T-helper 2 cell treated with Interferon-gamma antibody and Interleukin-4, amounts not matched to agents 5 μg/mL and 100 μg/mL, for 36 hours (primary cell): Measurements from ENCODE around the gene COPS3.

Experiments
- DNase-seq: peaks from one replicate; pipeline ENCODE4 v3.0.0; 2021; ENCODE audit warnings: low spot score
- H3K27ac Mint-ChIP-seq: one replicate; pipeline ENCODE4 v1.8.0; 2021; ENCODE audit warnings: mild to moderate bottlenecking, mixed read lengths
- H3K27me3 Mint-ChIP-seq: one replicate; pipeline ENCODE4 v1.8.0; 2021; ENCODE audit warnings: low read depth, mixed read lengths
- H3K36me3 Mint-ChIP-seq: one replicate; pipeline ENCODE4 v1.8.0; 2021; ENCODE audit warnings: low read depth, mixed read lengths
- H3K4me1 Mint-ChIP-seq: one replicate; pipeline ENCODE4 v1.8.0; 2021; ENCODE audit warnings: low read depth, mixed read lengths
- H3K4me3 Mint-ChIP-seq: one replicate; pipeline ENCODE4 v1.8.0; 2022; ENCODE audit warnings: mild to moderate bottlenecking, moderate library complexity, mixed read lengths
- H3K9me3 Mint-ChIP-seq: one replicate; pipeline ENCODE4 v1.8.0; 2021; ENCODE audit warnings: mixed read lengths

COPS3 gene

DNA sequence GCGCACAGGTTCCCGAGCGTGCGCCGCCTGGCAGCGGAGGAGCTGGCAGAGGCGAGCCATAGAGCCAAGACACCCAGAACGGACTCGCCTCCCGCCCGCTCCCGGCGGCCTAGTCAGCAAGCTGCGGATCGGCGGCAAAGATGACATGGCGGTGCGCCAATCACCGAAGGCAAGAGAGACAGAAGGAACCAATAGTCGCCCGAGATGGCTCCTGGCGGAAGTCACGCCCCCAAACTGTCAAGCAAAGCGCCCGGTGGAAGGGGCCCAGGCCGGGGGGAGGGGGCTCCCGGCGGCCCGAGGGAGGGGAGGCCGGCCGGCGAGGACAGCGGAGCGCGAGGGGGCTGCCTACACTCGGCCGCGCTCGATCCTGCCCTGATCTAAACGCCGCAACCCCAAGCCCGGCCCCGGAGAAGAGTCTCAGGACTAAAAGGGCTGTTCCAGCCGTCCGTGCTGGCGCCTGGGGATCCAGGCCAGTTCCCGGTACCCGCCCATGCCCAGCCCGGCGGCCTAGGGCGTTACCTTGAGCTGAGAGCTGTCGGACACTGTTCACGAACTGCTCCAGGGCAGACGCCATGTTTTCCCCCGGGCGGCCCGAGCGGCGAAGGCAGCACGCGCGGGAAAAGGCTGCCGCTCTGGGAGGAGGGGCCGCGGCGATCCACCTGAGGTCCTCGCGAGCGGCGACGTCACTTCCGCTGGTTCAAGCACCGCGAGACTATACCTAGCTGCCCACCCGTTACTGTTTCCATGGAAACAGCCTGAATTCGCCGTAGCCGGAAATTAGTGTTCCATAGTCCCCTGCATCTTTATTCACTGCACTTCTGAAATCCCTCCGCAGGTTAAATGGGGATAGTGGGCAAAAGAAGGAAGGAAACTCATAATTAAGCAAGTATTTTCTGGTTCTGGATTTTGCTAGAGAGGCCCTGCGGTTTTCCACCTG is at the start of gene COPS3:
TSS of gene COPS3 (minus strand) at position 634 of the 937 bp plus-strand sequence. CDS start at position 574, 60 bp downstream.
- H3K4me1 Mint-ChIP-seq = peaks cover 32% of the 10 kb centered on the region
- H3K4me3 Mint-ChIP-seq = peak within 1 kb of the TSS; percentile 94
- peak within 1 kb of the TSS; percentile 93 for H3K27ac Mint-ChIP-seq
- no peaks in the 10 kb centered on the region for H3K27me3 Mint-ChIP-seq
- peaks cover 17% of the 10 kb centered on the region for H3K36me3 Mint-ChIP-seq
- H3K9me3 Mint-ChIP-seq = no peaks in the 10 kb centered on the region
- DNase-seq = peak; percentile 96

DNA sequence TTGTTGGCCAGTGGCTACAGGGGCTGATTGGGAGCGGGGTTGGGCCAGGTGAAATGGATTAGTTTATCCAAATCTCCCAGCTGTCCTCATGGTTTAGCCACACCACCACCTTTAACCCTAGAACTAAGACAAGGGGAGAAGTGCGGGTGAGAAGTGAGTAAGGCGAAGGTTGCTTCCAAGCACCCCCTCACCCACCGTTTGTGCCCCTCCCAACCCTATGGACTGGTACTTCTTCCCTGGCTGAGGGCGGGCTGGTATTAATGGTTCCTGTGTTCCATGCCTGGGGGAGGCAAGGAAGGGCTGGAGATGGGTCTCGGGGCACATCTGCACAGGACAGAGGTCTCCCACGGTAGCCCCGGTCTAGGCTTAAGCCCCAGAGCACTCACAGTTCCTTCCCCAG is 47.2 kb upstream of the COPS3 start:
- H3K9me3 Mint-ChIP-seq = no peaks in the 10 kb centered on the region
- no peaks in the 10 kb centered on the region for H3K36me3 Mint-ChIP-seq
- no peaks in the 10 kb centered on the region for H3K27me3 Mint-ChIP-seq
- no peak overlapping the region for H3K27ac Mint-ChIP-seq
- H3K4me1 Mint-ChIP-seq = no peaks in the 10 kb centered on the region
- no peak for DNase-seq
- no peak overlapping the region for H3K4me3 Mint-ChIP-seq

DNA sequence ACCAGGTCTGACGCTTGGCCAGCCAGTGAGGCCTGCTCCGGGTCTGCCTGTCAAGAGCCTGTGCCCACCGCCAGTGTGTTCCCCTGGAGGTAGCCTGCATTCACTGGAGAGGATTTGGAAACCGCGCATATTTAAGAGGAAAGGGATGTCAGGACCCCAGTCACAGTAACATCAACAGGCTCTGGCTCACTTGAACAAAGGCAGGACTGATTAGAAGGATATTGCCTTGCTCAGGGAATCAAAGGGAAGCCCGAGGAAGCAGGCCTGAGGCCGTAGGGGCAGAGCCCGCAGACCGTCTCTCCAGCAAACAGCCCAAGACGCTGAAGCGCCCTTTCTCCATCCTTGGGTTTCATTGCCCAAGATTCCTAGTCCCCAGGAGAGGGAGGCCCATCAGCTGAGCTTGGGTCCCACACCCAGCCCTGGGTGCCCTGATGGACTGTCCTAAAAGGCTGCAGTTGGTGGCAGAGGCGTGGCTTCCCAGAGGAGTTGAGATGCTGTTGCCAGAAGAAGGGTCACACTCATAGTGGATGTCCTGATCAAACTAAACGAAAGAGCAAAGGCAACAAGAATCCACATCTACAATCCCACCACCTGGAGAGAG is 45.3 kb upstream of the COPS3 start:
- H3K4me3 Mint-ChIP-seq = no peak overlapping the region
- no peaks in the 10 kb centered on the region for H3K36me3 Mint-ChIP-seq
- H3K27me3 Mint-ChIP-seq = no peaks in the 10 kb centered on the region
- H3K4me1 Mint-ChIP-seq = no peaks in the 10 kb centered on the region
- H3K9me3 Mint-ChIP-seq = no peaks in the 10 kb centered on the region
- no peak overlapping the region for H3K27ac Mint-ChIP-seq
- no peak for DNase-seq

- Mint-ChIP-seq H3K36me3 (no peaks in the 10 kb centered on the region), H3K27ac (no peak overlapping the region), H3K4me3 (no peak overlapping the region), H3K9me3 (no peaks in the 10 kb centered on the region), H3K4me1 (no peaks in the 10 kb centered on the region), H3K27me3 (no peaks in the 10 kb centered on the region)
- DNase-seq = no peak
Measured at GRCh38 chr17:17325816-17326215, 44.8 kb upstream of the COPS3 start.

DNA sequence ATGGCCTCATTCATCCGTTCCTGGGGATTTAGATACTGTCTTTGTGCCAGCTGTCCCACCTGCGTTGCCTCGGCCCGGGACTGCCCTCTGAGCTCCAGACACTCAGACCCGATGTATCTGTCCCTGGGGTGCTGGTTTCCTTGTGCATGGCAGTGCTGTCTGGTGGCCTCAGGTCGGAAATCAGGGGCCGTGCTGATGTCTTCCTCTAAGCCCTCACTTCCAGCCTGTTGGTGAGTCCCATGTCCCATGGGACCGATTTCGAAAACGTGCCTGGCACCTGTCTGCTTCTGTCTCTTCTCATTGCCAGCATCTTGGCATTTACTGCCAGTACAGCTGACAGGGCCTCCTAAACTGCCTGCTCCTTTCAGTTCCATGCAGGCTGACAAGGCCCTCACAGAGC is 44.2 kb upstream of the COPS3 start:
- Mint-ChIP-seq H3K27me3 (no peaks in the 10 kb centered on the region), H3K9me3 (no peaks in the 10 kb centered on the region), H3K4me1 (no peaks in the 10 kb centered on the region), H3K27ac (no peak overlapping the region), H3K4me3 (no peak overlapping the region), H3K36me3 (no peaks in the 10 kb centered on the region)
- DNase-seq = no peak

DNA sequence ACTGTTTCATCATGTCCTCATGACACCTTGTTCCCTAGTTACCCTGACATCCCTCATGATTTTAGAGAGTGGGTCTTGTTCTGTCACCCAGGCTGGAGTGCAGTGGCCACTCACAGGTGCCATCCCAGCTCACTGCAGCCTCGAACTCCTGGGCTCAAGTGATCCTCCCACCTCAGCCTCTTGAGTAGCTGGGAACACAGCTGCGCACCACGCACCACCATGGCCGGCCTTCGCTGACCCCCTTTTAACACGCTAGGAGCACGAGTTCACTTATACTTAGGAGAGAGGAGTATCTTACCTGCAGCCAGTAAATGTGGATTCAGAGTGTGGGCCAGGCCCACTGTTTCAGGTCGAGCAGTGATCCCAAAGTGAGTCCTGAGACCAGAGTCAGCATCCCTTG is 43.6 kb upstream of the COPS3 start:
- Mint-ChIP-seq H3K27me3 (no peaks in the 10 kb centered on the region), H3K27ac (no peak overlapping the region), H3K36me3 (no peaks in the 10 kb centered on the region), H3K4me3 (no peak overlapping the region), H3K4me1 (no peaks in the 10 kb centered on the region), H3K9me3 (no peaks in the 10 kb centered on the region)
- no peak for DNase-seq

DNA sequence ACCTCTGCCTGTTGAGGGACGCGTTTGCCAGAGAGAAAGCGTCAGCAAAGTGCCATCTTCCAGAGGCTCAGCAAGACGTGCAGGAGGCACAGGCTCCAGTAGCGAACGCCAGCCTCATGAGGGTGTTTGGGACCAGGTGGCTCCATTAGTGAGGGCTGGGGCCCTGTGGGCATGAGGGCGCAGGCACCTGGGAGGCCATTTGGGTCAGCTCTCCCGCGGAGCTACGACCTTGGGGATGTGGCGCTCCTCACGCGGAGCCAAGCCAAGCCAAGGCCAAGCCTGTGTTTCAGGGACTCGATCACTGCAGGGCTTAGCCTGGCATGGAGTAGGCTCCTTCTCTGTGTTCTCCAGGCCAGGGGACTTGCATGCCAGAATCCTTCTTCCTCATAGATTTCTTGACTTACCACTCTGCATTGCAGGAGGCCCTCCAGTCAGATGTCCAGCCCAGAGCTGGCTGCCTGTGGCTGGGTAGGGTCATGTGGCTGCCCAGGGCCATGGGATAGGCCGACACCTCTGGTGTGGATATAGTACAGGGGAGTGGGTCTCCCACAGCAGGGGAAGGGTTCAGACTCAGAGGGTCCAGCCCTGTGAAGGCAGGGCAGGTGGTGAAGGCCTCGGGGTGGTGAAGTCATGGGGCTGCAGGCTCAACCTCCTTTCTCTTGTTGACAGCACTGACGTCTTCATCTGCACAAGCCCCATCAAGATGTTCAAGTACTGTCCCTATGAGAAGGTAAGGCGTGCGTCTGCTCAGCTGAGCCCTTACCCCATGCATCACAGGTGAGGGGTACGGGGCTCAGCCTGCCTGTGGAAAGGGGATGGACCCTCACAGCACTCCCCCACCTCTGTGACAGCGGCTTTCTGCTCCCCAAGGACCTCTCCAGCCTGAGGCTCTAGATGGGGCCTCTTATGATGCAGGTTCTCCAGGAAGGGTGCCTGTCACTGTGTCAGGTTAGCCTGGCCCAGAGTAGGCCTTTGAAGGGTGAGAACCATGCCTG is 41.8 kb upstream of the COPS3 start:
- H3K4me3 Mint-ChIP-seq = no peak overlapping the region
- DNase-seq = no peak
- no peaks in the 10 kb centered on the region for H3K9me3 Mint-ChIP-seq
- H3K27me3 Mint-ChIP-seq = no peaks in the 10 kb centered on the region
- H3K36me3 Mint-ChIP-seq = no peaks in the 10 kb centered on the region
- H3K4me1 Mint-ChIP-seq = no peaks in the 10 kb centered on the region
- no peak overlapping the region for H3K27ac Mint-ChIP-seq

GRCh38 chr17:17321356-17322025 is 40.4 kb upstream of the COPS3 start:
- no peak overlapping the region for H3K4me3 Mint-ChIP-seq
- no peaks in the 10 kb centered on the region for H3K9me3 Mint-ChIP-seq
- no peaks in the 10 kb centered on the region for H3K27me3 Mint-ChIP-seq
- H3K4me1 Mint-ChIP-seq = no peaks in the 10 kb centered on the region
- no peak for DNase-seq
- H3K27ac Mint-ChIP-seq = no peak overlapping the region
- no peaks in the 10 kb centered on the region for H3K36me3 Mint-ChIP-seq

DNA sequence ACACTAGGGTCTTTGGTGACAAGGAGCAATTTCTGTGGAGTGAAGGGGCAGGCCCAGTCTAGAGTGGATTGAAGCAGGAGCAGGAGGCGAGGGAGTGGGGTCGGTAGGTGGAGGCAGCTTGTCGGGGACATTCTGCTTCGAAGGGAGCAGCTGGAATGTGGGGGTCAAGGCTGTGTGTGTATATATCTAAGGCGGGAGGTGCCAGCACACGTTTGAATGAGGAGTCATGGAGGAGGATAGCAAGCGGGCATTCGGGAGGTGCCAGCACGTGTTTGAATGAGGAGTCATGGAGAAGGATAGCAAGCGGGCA is 39.8 kb upstream of the COPS3 start:
- Mint-ChIP-seq H3K27ac (no peak overlapping the region), H3K36me3 (no peaks in the 10 kb centered on the region), H3K4me3 (no peak overlapping the region), H3K9me3 (no peaks in the 10 kb centered on the region), H3K27me3 (no peaks in the 10 kb centered on the region), H3K4me1 (no peaks in the 10 kb centered on the region)
- DNase-seq = no peak

DNA sequence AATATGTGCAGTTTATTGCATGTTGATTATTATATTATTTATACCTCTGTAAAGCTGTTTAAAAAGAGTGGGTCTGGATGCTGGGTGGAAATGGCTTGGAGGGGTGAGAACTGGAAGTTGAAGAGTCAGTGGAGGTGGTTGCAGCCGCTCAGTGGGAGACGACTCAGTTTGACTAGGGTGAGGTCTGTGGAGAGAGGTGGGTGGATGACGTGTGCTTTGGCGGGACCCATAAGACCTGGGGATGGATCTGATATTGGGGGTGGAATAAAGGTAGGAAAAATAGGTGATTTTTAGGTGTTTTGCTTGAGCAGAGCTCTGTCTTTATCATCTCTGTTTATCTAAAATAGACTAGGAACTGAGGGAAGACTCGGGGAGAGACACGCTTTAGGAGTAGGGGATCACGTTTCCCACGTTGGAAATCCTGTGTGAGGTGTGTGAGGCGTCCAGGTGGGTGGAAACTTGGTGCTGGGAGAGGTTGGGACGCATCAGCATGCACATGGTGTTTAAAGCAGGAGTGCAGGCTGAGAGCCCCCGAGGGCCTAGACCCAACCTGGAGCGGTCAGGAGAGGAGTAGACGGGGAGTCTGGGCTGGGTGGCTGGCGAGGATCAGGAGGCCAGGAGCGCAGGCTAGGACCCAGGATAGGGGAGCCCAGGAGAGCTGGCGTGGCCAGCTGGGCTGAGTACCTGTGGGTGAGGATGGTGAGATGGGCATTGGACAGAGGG is 39.3 kb upstream of the COPS3 start:
- no peaks in the 10 kb centered on the region for H3K27me3 Mint-ChIP-seq
- no peaks in the 10 kb centered on the region for H3K4me1 Mint-ChIP-seq
- DNase-seq = no peak
- no peak overlapping the region for H3K4me3 Mint-ChIP-seq
- no peaks in the 10 kb centered on the region for H3K9me3 Mint-ChIP-seq
- H3K36me3 Mint-ChIP-seq = no peaks in the 10 kb centered on the region
- H3K27ac Mint-ChIP-seq = no peak overlapping the region

DNA sequence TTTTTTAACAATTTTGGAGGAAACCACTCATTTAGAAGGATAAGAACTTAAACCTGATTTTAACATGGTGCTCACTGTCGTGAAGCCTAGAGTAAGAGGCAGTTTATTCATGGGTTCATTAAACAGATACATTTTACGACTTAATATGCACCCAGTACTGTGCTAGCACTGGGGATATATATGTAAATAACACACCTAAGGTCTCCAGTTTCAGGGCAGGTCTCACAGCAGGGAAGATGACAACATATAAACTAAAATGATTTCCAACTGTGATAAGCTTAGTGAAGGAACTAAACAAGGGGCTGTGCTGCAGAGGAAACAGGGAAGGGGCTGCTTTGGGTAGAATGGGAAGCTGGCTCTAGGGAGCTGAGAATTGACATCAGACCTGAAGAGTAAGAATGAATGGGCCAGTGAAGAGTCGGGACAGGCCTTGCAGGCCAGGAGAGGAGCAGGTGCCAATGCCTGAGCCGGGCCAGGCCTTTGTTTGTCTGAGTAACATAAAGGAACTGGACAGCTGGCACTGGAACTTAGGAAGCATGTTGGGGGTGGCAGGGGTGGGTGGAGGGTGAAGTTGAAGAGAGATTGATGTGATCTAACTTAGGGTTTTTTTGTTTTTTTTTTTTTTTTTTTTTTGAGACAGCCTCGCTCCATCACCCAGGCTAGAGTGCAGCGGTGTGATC is 34.2 kb upstream of the COPS3 start:
- H3K4me3 Mint-ChIP-seq = no peak overlapping the region
- peaks cover 8% of the 10 kb centered on the region for H3K36me3 Mint-ChIP-seq
- no peaks in the 10 kb centered on the region for H3K27me3 Mint-ChIP-seq
- DNase-seq = no peak
- H3K27ac Mint-ChIP-seq = no peak overlapping the region
- H3K4me1 Mint-ChIP-seq = peaks cover 5% of the 10 kb centered on the region
- no peaks in the 10 kb centered on the region for H3K9me3 Mint-ChIP-seq

- no peak for DNase-seq
- H3K27me3 Mint-ChIP-seq = no peaks in the 10 kb centered on the region
- peaks cover 5% of the 10 kb centered on the region for H3K4me1 Mint-ChIP-seq
- H3K36me3 Mint-ChIP-seq = peaks cover 8% of the 10 kb centered on the region
- H3K4me3 Mint-ChIP-seq = no peak overlapping the region
- H3K27ac Mint-ChIP-seq = no peak overlapping the region
- no peaks in the 10 kb centered on the region for H3K9me3 Mint-ChIP-seq
Measured at GRCh38 chr17:17314501-17315071, 33.5 kb upstream of the COPS3 start.
